ES-I3 (cell line): ENCODE measurements around the gene CLPX.

Source experiments
- H3K36me3 ChIP-seq: 2 replicates; pipeline ENCODE4 v1.6.1; 2013; ENCODE audit warnings: mild to moderate bottlenecking, low read length, control low read depth, moderate library complexity; ENCODE audit not compliant: insufficient read depth
- H3K4me1 ChIP-seq: 2 replicates; pipeline ENCODE4 v1.6.1; 2013; ENCODE audit warnings: mild to moderate bottlenecking, control low read depth, low read length; ENCODE audit not compliant: insufficient read depth
- H3K9ac ChIP-seq: 2 replicates; pipeline ENCODE4 v1.6.1; 2013; ENCODE audit warnings: low read depth, mild to moderate bottlenecking, low read length, moderate library complexity
- H3K9me3 ChIP-seq: 2 replicates; pipeline ENCODE4 v1.6.1; 2013; ENCODE audit warnings: mild to moderate bottlenecking, low read length, moderate library complexity; ENCODE audit not compliant: control insufficient read depth, insufficient read depth

Gene CLPX

DNA sequence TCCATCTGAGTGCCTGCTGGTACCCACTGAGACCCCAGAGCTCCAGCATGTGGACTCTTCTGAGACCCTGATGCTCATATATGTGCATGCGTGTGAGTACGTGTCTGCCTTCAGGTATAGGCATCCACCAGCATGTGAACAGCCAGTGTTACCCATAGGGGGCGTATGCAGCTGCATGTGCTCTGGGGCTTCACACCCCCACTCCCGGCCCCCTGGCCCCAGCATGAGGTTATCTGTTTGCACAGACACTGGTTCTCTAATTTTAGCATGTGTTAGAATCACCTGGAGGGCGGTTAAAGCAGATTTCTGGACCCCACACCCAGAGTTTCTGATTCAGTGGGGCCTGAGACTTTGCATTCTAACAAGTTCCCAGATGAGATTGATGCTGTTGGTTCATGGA is 27.0 kb upstream of the CLPX start:
- peaks cover 6% of the 10 kb centered on the region for H3K4me1 ChIP-seq
- no peak overlapping the region for H3K9ac ChIP-seq
- H3K9me3 ChIP-seq: no peaks in the 10 kb centered on the region
- no peaks in the 10 kb centered on the region for H3K36me3 ChIP-seq

DNA sequence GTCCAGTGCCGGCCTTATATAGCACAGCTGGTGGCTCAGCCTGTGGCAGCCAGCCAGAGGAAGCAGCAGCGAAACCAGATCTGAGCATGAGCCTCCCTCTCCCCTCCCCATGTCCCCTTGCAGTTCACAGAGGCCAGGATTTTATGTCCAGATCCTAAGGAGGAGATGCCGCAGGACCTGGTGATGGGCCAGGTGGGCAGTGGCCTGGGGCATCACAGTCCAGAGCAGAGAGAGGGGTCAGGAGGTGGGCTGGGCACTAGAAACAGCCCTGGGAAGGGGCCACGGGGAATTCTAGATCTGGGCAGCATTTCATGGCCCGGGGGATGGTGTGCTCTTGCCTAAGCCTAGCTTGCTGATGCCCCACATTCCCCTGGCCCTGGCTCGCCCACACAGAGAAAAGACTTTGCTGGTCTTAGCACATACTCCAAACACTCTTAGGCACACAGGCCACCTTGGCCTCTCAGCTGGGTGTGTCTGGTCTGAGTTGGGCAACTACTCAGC is 26.4 kb upstream of the CLPX start:
- H3K36me3 ChIP-seq: no peaks in the 10 kb centered on the region
- no peaks in the 10 kb centered on the region for H3K9me3 ChIP-seq
- peaks cover 6% of the 10 kb centered on the region for H3K4me1 ChIP-seq
- H3K9ac ChIP-seq: no peak overlapping the region

DNA sequence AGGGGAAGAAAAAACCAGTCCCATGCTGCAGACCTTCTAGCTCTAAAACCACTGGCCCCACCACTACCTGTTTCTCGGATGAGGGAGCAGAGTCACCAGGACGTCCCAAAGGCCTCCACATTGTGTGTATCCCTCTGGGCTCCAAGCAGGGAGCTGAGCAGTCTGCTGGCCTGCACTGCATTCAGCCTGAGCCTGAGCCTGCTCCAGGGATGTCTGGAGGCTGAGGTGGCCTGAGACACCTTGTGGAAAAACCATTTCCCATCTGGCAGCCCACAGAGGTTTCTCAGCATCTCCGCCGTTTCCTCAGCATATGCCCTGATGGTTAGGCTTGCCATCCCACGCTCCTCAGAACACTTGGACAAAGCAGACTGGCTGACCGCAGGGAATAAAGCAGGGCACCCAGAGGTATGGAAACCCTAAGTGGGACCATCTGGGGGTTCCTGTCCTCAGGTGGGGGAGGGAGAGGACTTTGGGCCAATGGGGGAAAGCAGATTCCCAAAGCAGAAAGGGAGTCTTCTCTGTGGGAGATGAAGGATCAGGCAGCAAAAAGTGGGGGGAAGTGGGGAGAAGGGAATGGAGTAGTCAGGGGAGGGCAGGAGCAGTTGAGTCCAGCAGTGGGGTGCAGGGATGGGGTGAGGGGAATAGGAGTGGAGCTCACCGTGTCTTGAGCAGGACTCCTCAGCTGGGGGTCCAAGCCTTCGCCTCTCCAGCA is 25.8 kb upstream of the CLPX start, which contains the start of gene CILP:
TSS of gene CILP (minus strand) at position 704 of the 712 bp plus-strand sequence. CDS start 1,718 bp downstream, outside the sequence.
- Histone ChIP-seq H3K9me3 (no peaks in the 10 kb centered on the region), H3K9ac (no peak within 1 kb of the TSS), H3K36me3 (no peaks in the 10 kb centered on the region), H3K4me1 (peaks cover 6% of the 10 kb centered on the region)

DNA sequence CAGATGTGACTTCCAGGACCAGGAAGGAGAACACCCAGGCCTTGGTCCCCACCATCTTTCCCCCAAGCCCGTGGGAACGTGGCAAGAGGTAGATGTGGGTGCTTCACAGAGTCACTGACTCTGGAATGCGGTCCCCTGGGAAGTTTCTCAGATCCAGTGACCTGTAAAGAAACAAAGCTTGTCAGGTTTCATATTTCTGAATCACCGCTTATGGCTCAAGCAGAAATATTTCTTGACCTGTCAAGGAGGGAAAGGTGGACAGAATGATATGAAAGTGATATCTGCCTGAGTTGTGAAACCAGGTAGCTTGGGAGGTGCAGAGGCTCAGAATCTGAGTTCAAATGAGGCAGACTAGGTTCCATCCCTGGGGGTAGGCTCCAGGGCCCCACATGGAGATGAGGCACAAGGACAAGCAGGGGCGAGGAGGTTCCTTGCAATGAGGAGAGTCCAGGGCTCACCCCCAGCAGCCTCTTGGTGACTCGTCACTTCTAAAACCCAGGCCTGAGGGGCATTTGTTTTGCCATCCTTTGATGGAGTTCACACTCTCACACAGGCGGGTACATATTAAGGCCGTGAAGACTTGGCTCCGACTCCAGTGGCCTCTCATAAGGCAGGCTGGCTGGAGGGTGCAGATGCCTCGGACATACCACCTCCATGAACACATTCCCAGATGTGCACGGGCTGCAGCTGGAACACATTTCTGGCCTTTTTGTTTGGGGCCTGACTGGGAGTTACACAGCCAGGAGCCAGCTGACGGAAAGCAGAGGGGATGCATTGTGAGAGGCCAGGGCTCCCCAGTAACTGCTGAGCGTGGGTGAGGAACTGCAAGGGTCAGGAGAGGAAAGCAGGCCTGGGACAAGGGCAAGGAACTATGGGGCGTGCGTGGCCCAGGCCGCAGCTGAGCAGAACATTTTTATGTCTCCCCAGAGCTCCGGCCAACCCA is 24.8 kb upstream of the CLPX start:
- H3K36me3 ChIP-seq: no peaks in the 10 kb centered on the region
- H3K9me3 ChIP-seq: no peaks in the 10 kb centered on the region
- H3K9ac ChIP-seq: no peak overlapping the region
- peaks cover 6% of the 10 kb centered on the region for H3K4me1 ChIP-seq

DNA sequence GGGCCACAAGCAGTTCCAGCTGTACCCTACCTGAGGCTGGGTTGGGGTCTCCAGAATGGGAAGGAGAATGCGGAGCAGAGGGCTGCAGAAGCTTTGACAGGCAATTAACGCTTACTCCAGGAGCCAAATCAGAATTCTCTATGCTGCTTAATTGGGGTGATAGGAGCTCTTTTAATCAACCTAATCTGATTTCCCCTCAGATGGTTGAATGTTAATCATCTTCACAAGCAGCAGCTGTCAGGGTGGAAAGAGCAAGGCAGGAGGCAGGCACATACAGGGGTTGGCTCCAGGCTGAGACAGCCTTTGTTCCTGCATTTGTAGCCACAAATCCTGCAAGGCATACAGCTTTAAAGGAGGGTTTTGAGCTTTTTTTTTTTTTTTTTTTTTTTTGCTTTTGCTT is 23.5 kb upstream of the CLPX start:
- H3K9ac ChIP-seq: no peak overlapping the region
- H3K4me1 ChIP-seq: peaks cover 6% of the 10 kb centered on the region
- H3K9me3 ChIP-seq: no peaks in the 10 kb centered on the region
- H3K36me3 ChIP-seq: no peaks in the 10 kb centered on the region

DNA sequence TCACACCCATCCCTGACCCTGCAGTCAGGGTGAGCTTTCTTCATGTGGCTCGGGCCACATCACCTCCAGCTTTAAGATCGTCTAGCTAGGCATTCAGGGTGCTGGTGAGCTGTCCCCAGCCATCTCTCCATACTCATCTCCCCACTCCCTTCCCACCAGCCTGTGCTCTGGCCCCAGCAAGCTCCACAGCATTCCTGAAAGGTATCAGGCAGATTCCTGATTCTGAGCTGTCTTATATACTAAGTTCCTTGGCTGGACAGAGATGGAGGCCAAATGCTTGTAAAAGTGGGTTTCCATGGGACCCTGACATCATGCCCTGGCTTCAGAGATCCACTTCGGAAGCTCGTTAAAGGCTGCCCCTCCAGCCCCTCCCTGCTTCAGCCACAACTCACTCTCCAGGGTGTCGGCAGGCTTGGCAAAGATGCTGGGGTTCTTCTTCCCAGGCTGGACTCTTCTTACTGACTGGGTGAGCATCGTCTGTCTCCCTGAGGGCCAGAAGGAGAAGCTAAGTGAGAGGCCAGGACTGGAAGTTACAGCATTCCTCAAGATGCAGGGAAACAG is 22.2 kb upstream of the CLPX start:
- Histone ChIP-seq H3K9ac (no peak overlapping the region), H3K4me1 (peaks cover 6% of the 10 kb centered on the region), H3K9me3 (no peaks in the 10 kb centered on the region), H3K36me3 (no peaks in the 10 kb centered on the region)

DNA sequence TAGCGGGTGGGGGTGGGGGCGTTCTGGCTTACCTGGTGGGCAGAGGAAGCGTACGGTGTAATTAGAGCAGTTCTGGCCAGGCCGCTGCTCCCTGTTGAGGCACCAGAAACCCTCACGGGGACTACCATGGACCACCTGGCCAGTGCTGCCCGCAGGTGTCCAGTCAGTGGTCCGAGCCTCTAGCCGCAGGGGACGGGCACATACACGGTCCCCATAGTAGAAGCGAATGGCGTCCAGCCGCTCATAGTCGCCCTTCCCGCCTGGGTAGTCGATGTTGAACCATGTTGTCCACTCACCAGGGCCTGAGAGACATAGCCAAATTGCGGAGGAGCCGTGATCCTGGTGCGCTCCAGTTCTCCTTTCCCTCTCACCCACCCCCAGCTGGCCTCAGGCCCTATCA is 21.6 kb upstream of the CLPX start:
- H3K9me3 ChIP-seq: no peaks in the 10 kb centered on the region
- no peak overlapping the region for H3K9ac ChIP-seq
- peaks cover 5% of the 10 kb centered on the region for H3K4me1 ChIP-seq
- no peaks in the 10 kb centered on the region; the same call in 1 of the 2 replicates for H3K36me3 ChIP-seq

DNA sequence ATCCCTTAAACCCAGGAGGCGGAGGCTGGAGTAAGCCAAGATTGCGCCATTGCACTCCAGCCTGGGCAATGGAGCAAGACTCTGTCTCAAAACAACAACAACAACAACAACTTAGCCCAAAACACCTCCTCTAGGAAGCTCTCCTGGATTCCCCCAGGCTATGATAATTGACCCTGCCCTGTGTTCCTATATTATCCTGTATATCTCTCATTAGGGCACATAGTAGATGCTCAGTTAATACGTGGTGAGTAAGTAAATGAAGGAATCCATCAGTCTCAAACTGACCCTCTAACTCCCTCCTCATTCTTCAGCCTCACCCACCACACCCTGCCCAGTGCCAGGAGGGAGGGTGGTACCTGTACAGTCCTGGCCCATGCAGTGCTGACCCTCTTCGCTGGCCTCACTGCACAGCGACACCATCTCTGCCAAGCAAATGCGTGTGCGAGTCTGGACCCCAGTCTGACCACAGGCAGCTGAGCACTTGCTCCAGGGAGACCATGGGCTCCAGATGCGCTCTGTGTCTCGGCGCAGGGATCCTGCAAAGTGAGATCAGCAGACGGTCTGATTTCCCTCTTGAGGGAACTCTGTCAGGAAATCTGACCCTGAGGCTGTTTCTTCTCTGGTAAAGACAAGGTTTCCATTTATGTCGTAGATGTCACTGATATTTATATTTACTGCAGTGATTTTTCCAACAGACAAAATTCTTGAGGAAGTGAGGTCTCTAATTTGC is 20.0 kb upstream of the CLPX start:
- H3K36me3 ChIP-seq: no peaks in the 10 kb centered on the region; the same call in 1 of the 2 replicates
- H3K9me3 ChIP-seq: no peaks in the 10 kb centered on the region
- no peaks in the 10 kb centered on the region for H3K4me1 ChIP-seq
- no peak overlapping the region for H3K9ac ChIP-seq

DNA sequence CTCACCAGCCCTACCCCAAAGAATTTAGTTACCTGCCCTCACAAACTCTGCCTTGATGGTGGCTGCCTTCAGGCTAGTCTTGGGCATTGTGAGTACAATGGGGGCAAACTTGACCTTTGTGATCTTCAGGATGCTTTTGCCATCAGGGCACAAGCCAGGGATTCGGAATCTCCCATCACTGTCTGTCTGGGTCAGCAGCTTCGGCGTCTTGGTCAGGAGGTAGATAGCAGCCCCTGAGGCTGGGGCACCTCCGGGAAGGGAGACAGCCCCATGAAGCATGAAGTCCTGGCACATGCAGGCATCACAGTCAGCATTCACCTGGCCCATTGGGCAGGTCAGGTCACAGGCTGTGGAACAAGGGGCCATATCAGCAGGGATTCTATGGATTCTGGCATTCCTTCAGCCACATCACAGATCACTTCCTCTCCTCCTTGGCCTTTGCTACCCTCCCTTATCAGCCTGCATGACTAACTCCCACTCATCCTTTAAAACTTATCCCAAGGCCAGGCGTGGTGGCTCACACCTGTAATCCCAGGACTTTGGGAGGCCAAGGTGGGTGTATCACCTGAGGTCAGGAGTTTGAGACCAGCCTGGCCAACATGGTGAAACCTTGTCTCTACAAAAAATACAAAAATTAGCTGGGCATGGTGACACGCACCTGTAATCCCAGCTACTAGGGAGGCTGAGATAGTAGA is 19.2 kb upstream of the CLPX start:
- H3K36me3 ChIP-seq: no peaks in the 10 kb centered on the region; the same call in 1 of the 2 replicates
- no peaks in the 10 kb centered on the region for H3K9me3 ChIP-seq
- no peak overlapping the region for H3K9ac ChIP-seq
- no peaks in the 10 kb centered on the region for H3K4me1 ChIP-seq

DNA sequence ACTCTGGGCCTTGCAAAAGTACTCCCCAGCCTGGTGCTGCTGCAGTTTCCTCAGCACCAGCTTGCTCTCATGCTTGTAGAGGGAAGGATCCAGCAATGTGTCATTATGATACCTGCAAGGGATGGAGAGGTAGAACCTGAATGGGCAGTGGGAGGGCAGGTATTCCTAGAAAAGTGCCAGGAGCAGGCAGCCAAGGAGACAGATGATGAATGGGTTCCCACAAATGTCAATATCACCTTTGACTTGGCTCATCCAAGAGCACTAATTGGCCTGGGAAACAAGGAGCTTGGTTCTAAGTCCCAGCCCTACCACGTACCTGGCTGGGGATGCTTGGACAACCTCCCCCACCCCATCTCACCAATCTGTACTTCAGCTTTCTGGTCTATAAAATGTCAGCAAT is 16.8 kb upstream of the CLPX start:
- no peaks in the 10 kb centered on the region; the same call in 1 of the 2 replicates for H3K36me3 ChIP-seq
- H3K9me3 ChIP-seq: no peaks in the 10 kb centered on the region
- H3K4me1 ChIP-seq: no peaks in the 10 kb centered on the region
- H3K9ac ChIP-seq: no peak overlapping the region

DNA sequence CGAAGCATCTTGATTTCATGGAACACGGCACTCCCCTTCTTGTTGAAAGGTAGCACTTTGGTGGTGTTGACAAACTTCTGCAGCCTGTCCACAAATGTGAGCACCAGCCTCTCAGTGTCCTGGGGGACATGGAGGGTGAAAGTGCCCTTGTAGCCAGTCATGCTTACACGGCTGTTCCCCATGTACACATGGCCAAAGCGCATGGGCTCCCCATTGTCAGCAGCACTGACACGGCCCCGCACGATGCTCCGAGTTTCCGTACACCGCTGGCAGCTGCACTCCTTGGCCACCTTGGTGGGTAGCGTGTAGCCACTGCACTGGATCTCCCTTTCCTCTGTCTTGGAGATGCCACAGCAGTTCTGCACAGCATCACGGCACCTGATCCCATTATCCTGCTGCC is 13.4 kb upstream of the CLPX start:
- H3K9ac ChIP-seq: no peak overlapping the region
- no peaks in the 10 kb centered on the region for H3K4me1 ChIP-seq
- no peaks in the 10 kb centered on the region for H3K9me3 ChIP-seq
- no peaks in the 10 kb centered on the region; the same call in 1 of the 2 replicates for H3K36me3 ChIP-seq

DNA sequence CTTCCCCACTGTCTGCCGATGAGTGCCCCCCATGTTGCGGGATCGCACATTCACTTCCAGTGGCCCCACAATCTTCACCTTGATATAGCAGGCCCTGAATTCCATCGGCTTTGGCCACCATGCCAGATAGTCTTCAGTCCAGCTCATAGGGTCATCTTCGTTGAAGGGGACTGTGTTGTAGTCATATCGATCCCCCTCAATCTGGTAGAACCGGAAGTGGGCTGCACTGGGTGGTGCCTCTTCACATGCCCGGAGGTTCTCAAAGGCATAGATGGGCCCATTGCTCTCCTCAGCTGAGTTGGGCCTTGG is 12.1 kb upstream of the CLPX start:
- Histone ChIP-seq H3K9ac (no peak overlapping the region), H3K4me1 (no peaks in the 10 kb centered on the region), H3K9me3 (no peaks in the 10 kb centered on the region)

DNA sequence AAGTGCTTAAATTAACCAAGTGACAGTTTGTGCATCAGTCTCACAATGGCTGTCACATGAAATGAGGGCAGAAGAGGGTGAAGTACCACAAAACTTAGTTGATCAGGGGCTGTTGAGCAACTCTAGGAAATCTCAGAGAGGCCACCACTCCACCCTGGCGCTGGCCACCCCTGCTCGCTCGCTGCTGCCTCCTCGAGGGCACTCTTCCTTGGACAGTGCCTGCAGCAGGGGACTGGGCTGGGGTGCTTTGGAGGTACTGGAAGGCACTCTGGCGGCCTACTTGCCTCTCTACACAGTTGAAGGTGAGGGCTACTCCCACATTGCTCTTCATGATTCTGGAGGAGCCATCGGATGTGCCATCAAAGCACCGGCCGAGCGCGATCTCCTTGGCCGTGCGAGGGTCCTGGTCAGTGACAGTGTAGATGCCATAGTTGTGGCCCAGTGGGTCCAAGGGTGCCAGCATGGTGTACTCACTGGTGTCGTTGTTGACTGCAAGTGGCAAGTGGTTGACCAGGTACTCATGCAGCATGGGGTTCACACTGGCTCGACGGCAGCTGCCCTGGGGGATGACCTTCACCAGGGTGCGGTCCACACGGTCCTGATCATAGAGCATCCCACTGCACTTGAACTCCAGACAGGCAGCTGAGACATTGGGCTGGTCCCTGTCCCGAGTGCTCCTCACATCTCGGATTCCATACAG is 11.6 kb upstream of the CLPX start:
- no peaks in the 10 kb centered on the region for H3K9me3 ChIP-seq
- no peak overlapping the region for H3K9ac ChIP-seq
- no peaks in the 10 kb centered on the region; the same call in 1 of the 2 replicates for H3K36me3 ChIP-seq
- no peaks in the 10 kb centered on the region for H3K4me1 ChIP-seq

More for the DNA sequence above, 12.1 kb upstream of the CLPX start:
- H3K36me3 ChIP-seq: no peaks in the 10 kb centered on the region; the same call in 1 of the 2 replicates
